Measurements from ENCODE around the gene IGFBP1.
"Not testable (repeated sequence)": the region's sequence is repeated elsewhere in the genome, so short reads cannot be mapped to it uniquely, and the experiment has no call there.

The IGFBP1 gene

DNA sequence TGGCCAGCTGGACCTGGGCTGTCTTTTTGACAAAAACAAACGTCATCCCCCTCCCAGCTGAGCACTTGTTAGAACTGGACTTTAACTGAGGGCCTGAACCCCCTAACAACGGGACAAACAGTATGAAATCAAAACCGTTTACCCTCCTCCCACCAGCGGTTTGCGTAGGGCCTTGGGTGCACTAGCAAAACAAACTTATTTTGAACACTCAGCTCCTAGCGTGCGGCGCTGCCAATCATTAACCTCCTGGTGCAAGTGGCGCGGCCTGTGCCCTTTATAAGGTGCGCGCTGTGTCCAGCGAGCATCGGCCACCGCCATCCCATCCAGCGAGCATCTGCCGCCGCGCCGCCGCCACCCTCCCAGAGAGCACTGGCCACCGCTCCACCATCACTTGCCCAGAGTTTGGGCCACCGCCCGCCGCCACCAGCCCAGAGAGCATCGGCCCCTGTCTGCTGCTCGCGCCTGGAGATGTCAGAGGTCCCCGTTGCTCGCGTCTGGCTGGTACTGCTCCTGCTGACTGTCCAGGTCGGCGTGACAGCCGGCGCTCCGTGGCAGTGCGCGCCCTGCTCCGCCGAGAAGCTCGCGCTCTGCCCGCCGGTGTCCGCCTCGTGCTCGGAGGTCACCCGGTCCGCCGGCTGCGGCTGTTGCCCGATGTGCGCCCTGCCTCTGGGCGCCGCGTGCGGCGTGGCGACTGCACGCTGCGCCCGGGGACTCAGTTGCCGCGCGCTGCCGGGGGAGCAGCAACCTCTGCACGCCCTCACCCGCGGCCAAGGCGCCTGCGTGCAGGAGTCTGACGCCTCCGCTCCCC is at the start of gene IGFBP1:
TSS of gene IGFBP1 (plus strand) at position 304 of the 808 bp plus-strand sequence. CDS start at position 469, 165 bp downstream.
- H3K27me3 Mint-ChIP-seq (ENCODE audit: low read depth): peaks cover 65% of the 10 kb centered on the region

GRCh38 chr7:45838852-45839251 is 49.4 kb upstream of the IGFBP1 start:
- H3K4me1 Mint-ChIP-seq; H3K27ac Mint-ChIP-seq; H3K36me3 Mint-ChIP-seq (ENCODE audit: low read depth); H3K9me3 Mint-ChIP-seq; H3K4me3 Mint-ChIP-seq; H3K27me3 Mint-ChIP-seq (ENCODE audit: low read depth): not testable (repeated sequence)

More for the DNA sequence above, at the start of gene IGFBP1:
- Mint-ChIP-seq H3K9me3 (no peaks in the 10 kb centered on the region), H3K36me3 (ENCODE audit: low read depth) (no peaks in the 10 kb centered on the region), H3K4me1 (no peaks in the 10 kb centered on the region), H3K4me3 (peak within 1 kb of the TSS; percentile 72 to 77 (median 72)), H3K27ac (no peak within 1 kb of the TSS)
- TF ChIP-seq, protein P1, sequence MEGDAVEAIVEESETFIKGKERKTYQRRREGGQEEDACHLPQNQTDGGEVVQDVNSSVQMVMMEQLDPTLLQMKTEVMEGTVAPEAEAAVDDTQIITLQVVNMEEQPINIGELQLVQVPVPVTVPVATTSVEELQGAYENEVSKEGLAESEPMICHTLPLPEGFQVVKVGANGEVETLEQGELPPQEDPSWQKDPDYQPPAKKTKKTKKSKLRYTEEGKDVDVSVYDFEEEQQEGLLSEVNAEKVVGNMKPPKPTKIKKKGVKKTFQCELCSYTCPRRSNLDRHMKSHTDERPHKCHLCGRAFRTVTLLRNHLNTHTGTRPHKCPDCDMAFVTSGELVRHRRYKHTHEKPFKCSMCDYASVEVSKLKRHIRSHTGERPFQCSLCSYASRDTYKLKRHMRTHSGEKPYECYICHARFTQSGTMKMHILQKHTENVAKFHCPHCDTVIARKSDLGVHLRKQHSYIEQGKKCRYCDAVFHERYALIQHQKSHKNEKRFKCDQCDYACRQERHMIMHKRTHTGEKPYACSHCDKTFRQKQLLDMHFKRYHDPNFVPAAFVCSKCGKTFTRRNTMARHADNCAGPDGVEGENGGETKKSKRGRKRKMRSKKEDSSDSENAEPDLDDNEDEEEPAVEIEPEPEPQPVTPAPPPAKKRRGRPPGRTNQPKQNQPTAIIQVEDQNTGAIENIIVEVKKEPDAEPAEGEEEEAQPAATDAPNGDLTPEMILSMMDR (IDR thresholded peaks at IDR 0.05; ENCODE audit: unreplicated experiment in 3 of 3): no peak

DNA sequence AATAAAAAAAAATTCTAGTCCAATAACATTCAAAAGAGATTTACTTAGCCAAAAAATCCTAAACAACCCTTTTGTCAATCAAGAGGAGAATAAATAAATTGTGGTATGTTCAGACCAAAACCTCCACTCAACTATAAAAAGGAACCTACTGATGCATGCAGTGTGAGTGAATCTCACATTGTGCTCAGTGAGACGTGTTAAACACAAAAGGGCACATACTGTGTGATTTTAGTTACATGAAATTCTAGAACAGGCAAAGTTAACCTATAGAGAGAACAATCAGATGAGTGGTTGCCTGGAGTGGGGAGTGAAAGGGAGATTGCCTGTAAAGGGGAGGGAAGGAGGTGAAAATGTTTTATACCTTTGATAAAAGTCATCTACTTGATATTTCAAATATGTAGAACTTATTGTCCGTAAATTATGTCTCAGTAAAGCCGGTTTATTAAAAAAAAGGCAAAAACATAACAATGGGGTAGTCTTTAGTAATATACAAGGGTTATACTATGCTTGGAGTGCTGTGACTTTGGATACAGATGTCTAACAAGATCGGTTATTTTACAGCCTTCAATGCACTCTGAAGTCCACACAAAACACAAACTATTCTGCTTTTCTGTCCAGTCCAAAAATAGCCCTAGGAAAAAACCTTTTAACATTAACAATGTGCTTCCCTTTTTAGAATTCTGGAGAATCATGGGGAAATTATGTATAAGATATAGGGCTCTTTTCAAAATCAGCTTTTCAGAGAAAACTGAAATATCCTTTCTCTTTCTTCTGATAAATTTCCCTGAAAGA is 46.2 kb upstream of the IGFBP1 start:
- H3K9me3 Mint-ChIP-seq: not testable (repeated sequence)

GRCh38 chr7:45846536-45846935 is 41.8 kb upstream of the IGFBP1 start:
- not testable (repeated sequence) for H3K4me3 Mint-ChIP-seq; H3K27me3 Mint-ChIP-seq (ENCODE audit: low read depth); H3K27ac Mint-ChIP-seq; H3K9me3 Mint-ChIP-seq; H3K36me3 Mint-ChIP-seq (ENCODE audit: low read depth); H3K4me1 Mint-ChIP-seq

More for the DNA sequence above, 46.2 kb upstream of the IGFBP1 start:
- not testable (repeated sequence) for H3K4me1 Mint-ChIP-seq; H3K27ac Mint-ChIP-seq; H3K36me3 Mint-ChIP-seq (ENCODE audit: low read depth); H3K27me3 Mint-ChIP-seq (ENCODE audit: low read depth); H3K4me3 Mint-ChIP-seq

GRCh38 chr7:45848734-45849133 is 39.6 kb upstream of the IGFBP1 start:
- H3K27ac Mint-ChIP-seq; H3K4me3 Mint-ChIP-seq; H3K4me1 Mint-ChIP-seq; H3K36me3 Mint-ChIP-seq (ENCODE audit: low read depth); H3K27me3 Mint-ChIP-seq (ENCODE audit: low read depth); H3K9me3 Mint-ChIP-seq: not testable (repeated sequence)

GRCh38 chr7:45852984-45853383 is 35.3 kb upstream of the IGFBP1 start:
- H3K4me3 Mint-ChIP-seq; H3K9me3 Mint-ChIP-seq; H3K27me3 Mint-ChIP-seq (ENCODE audit: low read depth); H3K36me3 Mint-ChIP-seq (ENCODE audit: low read depth); H3K4me1 Mint-ChIP-seq; H3K27ac Mint-ChIP-seq: not testable (repeated sequence)

- not testable (repeated sequence) for H3K9me3 Mint-ChIP-seq; H3K4me1 Mint-ChIP-seq; H3K27ac Mint-ChIP-seq; H3K27me3 Mint-ChIP-seq (ENCODE audit: low read depth); H3K36me3 Mint-ChIP-seq (ENCODE audit: low read depth); H3K4me3 Mint-ChIP-seq
These were observed 34.8 kb upstream of the IGFBP1 start for GRCh38 chr7:45853491-45853890.

DNA sequence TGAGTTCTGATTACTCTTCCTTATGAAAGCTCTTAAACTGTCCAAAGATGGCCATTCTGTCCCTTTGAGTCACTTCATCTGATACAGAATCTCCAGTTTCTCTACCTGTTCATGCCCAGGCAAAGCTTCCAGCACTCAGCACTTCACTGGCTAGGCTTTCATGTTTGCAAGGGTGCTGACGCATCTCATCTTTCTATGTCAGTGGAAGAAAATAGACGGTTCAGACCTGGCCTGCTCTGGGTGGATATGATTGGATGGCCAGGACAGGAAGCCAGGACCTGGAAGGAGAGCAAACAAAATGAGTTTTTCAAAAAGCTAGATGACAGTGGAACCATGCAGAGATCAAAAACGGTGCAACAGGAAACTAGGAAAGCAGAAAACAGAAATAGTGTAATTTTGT is 32.6 kb upstream of the IGFBP1 start:
- H3K4me3 Mint-ChIP-seq; H3K4me1 Mint-ChIP-seq; H3K36me3 Mint-ChIP-seq (ENCODE audit: low read depth); H3K9me3 Mint-ChIP-seq; H3K27ac Mint-ChIP-seq: not testable (repeated sequence)
- H3K27me3 Mint-ChIP-seq (ENCODE audit: low read depth): peaks cover 15% of the 10 kb centered on the region

GRCh38 chr7:45856888-45857287 is 31.4 kb upstream of the IGFBP1 start:
- peaks cover 15% of the 10 kb centered on the region for H3K27me3 Mint-ChIP-seq (ENCODE audit: low read depth)
- not testable (repeated sequence) for H3K4me3 Mint-ChIP-seq; H3K36me3 Mint-ChIP-seq (ENCODE audit: low read depth); H3K9me3 Mint-ChIP-seq; H3K4me1 Mint-ChIP-seq; H3K27ac Mint-ChIP-seq

- Mint-ChIP-seq H3K9me3 (no peaks in the 10 kb centered on the region), H3K27ac (no peak overlapping the region), H3K27me3 (ENCODE audit: low read depth) (peaks cover 14% of the 10 kb centered on the region), H3K4me3 (no peak overlapping the region), H3K36me3 (ENCODE audit: low read depth) (no peaks in the 10 kb centered on the region), H3K4me1 (no peaks in the 10 kb centered on the region)
- TF ChIP-seq, protein P1 (IDR thresholded peaks at IDR 0.05; ENCODE audit: unreplicated experiment in 3 of 3): no peak
These were observed 24.6 kb upstream of the IGFBP1 start for GRCh38 chr7:45863715-45864114.
